Large intestine (tissue), 3 donors: ENCODE measurements around the gene HSD17B1. TPM values are rescaled to one million over a fixed set of nuclear protein-coding genes. Genes with fewer than 3 reads are reported as not detected.
A peak's percentile ranks its signal among the peaks of the same experiment; 100 is the strongest.

Source experiments
- DNase-seq, 2 donors: peaks; one replicate each; pipeline versions ENCODE4 v3.0.0 to v3.0.0-alpha.2; 2013
- H3K27ac ChIP-seq: one replicate; pipeline ENCODE4 v1.5.1; 2013; ENCODE audit warnings: low read length
- H3K27me3 ChIP-seq: 2 replicates; pipeline ENCODE4 v1.6.1; 2013; ENCODE audit warnings: low read length; ENCODE audit not compliant: control insufficient read depth, insufficient read depth
- H3K36me3 ChIP-seq: 2 replicates; pipeline ENCODE4 v1.6.1; 2013; ENCODE audit warnings: low read length; ENCODE audit not compliant: control insufficient read depth, insufficient read depth
- H3K4me1 ChIP-seq: one replicate; pipeline ENCODE4 v1.6.1; 2013; ENCODE audit warnings: low read length; ENCODE audit not compliant: control insufficient read depth, insufficient read depth
- H3K4me3 ChIP-seq: one replicate; pipeline ENCODE4 v1.5.1; 2013; ENCODE audit warnings: low read length
- H3K9me3 ChIP-seq: one replicate; pipeline ENCODE4 v1.6.1; 2013; ENCODE audit warnings: mild to moderate bottlenecking, low read depth, low read length, moderate library complexity; ENCODE audit not compliant: control insufficient read depth
- WGBS: methylation state at CpG from one replicate; pipeline ENCODE4 v1.1.5; 2013; ENCODE audit warnings: low lambda C conversion rate; ENCODE audit not compliant: insufficient coverage; 5-methylcytosine and 5-hydroxymethylcytosine counted together
- polyA plus RNA-seq: library from polyadenylated mRNA; unstranded; fragments of 120-200 nt; gene quantifications from one replicate; pipeline ENCODE4 v1.2.1, GENCODE V29; 2013

HSD17B1 gene
- polyA plus RNA-seq, 1 donor, result 2.1 TPM

- H3K27ac ChIP-seq, result no peak overlapping the region
- H3K4me1 ChIP-seq, result peaks cover 25% of the 10 kb centered on the region
- no peak for DNase-seq
- WGBS, result no CpG with 5 or more reads among the region's 6 CpGs
- H3K27me3 ChIP-seq, result no peaks in the 10 kb centered on the region
- H3K9me3 ChIP-seq, result no peaks in the 10 kb centered on the region
- no peak overlapping the region for H3K4me3 ChIP-seq
- H3K36me3 ChIP-seq, result peaks cover 3% of the 10 kb centered on the region
Measured at GRCh38 chr17:42559075-42559474, 6.4 kb downstream of the HSD17B1 start.

- Histone ChIP-seq H3K9me3 (no peaks in the 10 kb centered on the region), H3K27ac (no peak overlapping the region), H3K27me3 (no peaks in the 10 kb centered on the region), H3K36me3 (peaks cover 15% of the 10 kb centered on the region), H3K4me1 (peaks cover 28% of the 10 kb centered on the region), H3K4me3 (no peak overlapping the region)
- WGBS, result no CpG with 5 or more reads among the region's 3 CpGs
- DNase-seq, result no peak
Measured at GRCh38 chr17:42560246-42560645, 7.5 kb downstream of the HSD17B1 start.

GRCh38 chr17:42561897-42562387 lies 9.2 kb downstream of the HSD17B1 start, which contains the start of gene COASY:
Gene COASY (plus strand): TSS chr17:42562148. CDS start chr17:42562623, 475 bp downstream.
- no CpG with 5 or more reads among the region's 26 CpGs for WGBS
- no peaks in the 10 kb centered on the region for H3K9me3 ChIP-seq
- peak within 1 kb of the TSS; percentile 81 for H3K4me3 ChIP-seq
- H3K27me3 ChIP-seq, result no peaks in the 10 kb centered on the region
- H3K36me3 ChIP-seq, result peaks cover 26% of the 10 kb centered on the region
- DNase-seq, result peak; percentile 95 to 96
- H3K4me1 ChIP-seq, result peaks cover 30% of the 10 kb centered on the region
- peak within 1 kb of the TSS; percentile 85 for H3K27ac ChIP-seq

- no CpG with 5 or more reads among the region's 48 CpGs for WGBS
- Histone ChIP-seq H3K9me3 (no peaks in the 10 kb centered on the region), H3K4me1 (peaks cover 30% of the 10 kb centered on the region), H3K27me3 (no peaks in the 10 kb centered on the region), H3K36me3 (peaks cover 26% of the 10 kb centered on the region), H3K27ac (peak overlapping the region; percentile 85), H3K4me3 (peak overlapping the region; percentile 81)
- DNase-seq, result peak; percentile 35 to 71
Measured at GRCh38 chr17:42562388-42563142, 9.8 kb downstream of the HSD17B1 start.

DNA sequence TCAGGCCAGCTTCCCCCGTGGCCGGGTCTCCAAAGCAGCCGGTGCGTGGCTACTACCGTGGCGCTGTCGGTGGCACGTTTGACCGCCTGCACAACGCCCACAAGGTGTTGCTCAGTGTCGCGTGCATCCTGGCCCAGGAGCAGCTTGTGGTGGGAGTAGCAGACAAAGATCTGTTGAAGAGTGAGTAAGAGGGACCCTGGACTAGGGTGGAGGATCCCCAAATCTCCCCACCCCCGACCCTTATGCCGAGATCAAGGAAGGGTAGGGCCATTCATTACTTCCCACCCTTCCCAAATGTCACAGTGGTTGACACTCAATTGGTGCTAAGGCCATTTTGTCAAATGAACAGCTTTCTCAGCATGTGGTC lies 10.4 kb downstream of the HSD17B1 start:
- no peak for DNase-seq
- Histone ChIP-seq H3K4me3 (peak overlapping the region; percentile 81), H3K27ac (peak overlapping the region; percentile 85), H3K36me3 (peaks cover 26% of the 10 kb centered on the region), H3K9me3 (no peaks in the 10 kb centered on the region), H3K27me3 (no peaks in the 10 kb centered on the region), H3K4me1 (peaks cover 33% of the 10 kb centered on the region)
- no CpG with 5 or more reads among the region's 14 CpGs for WGBS

DNA sequence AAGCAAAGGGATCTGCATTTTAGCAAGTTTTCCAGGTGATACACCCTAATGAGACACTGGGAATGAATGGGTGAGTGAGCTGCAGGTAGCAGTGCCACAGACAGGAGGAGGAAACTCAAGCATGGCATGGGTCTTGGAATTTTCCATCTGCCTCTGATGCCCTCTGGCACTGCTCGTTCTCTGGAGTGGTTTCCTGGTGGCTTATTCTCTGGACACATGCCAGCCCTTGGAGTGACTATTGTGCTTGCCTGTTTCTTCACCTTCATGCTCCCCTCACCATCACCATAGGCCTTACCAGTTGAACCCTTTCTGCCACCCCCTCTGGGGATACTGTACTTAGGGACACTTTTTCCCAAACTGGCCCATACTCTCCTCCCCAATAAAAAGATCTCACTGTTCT lies 10.8 kb downstream of the HSD17B1 start:
- peaks cover 28% of the 10 kb centered on the region for H3K36me3 ChIP-seq
- no peak overlapping the region for H3K27ac ChIP-seq
- DNase-seq, result no peak
- H3K4me1 ChIP-seq, result peaks cover 38% of the 10 kb centered on the region
- no peaks in the 10 kb centered on the region for H3K27me3 ChIP-seq
- H3K9me3 ChIP-seq, result no peaks in the 10 kb centered on the region
- no CpG with 5 or more reads among the region's 1 CpG for WGBS
- peak overlapping the region; percentile 81 for H3K4me3 ChIP-seq

DNA sequence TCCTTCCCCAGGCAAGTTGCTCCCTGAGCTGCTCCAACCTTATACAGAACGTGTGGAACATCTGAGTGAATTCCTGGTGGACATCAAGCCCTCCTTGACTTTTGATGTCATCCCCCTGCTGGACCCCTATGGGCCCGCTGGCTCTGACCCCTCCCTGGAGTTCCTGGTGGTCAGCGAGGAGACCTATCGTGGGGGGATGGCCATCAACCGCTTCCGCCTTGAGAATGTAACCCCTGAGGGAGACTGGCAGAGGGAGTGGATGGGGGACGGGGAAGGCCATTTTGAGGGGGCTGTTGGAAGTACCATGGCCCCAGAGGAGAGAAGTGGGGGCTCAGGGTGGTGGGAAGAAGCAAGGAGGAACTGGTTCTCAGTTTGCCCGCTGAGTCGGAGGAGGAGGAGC lies 11.2 kb downstream of the HSD17B1 start:
- no peaks in the 10 kb centered on the region for H3K27me3 ChIP-seq
- H3K27ac ChIP-seq, result no peak overlapping the region
- H3K36me3 ChIP-seq, result peaks cover 32% of the 10 kb centered on the region
- DNase-seq, result no peak
- no peaks in the 10 kb centered on the region for H3K9me3 ChIP-seq
- peaks cover 42% of the 10 kb centered on the region for H3K4me1 ChIP-seq
- H3K4me3 ChIP-seq, result no peak overlapping the region
- WGBS, result no CpG with 5 or more reads among the region's 9 CpGs

DNA sequence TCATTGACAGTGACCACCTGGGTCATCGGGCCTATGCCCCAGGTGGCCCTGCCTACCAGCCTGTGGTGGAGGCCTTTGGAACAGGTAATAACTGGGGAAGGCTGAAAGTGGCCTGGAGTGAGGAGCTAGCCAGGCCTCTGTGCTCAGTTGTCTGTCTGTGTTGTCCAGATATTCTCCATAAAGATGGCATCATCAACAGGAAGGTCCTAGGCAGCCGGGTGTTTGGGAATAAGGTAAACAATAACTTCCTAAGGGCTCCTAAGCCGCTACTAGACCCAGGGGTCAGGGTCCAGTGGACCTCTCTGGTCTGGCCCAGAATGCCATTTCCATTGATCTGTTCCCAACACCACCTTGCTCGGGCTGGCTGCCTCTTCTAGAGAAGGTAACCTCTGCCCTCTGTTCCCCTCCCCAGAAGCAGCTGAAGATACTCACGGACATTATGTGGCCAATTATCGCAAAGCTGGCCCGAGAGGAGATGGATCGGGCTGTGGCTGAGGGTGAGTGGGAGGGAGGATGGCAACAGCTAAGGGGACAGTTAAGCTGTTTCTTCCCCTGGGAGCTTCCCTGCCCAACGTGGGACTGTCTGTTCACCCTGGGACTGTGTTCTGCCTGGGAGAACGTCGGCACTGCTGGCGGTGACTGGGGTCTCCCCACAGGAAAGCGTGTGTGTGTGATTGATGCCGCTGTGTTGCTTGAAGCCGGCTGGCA lies 12.2 kb downstream of the HSD17B1 start:
- no peak for DNase-seq

GRCh38 chr17:42565523-42566214 lies 12.9 kb downstream of the HSD17B1 start:
- H3K4me1 ChIP-seq, result peaks cover 47% of the 10 kb centered on the region

More for the DNA sequence above, 12.2 kb downstream of the HSD17B1 start:
- H3K27me3 ChIP-seq, result no peaks in the 10 kb centered on the region
- no peaks in the 10 kb centered on the region for H3K9me3 ChIP-seq
- H3K36me3 ChIP-seq, result peaks cover 42% of the 10 kb centered on the region
- no peak overlapping the region for H3K4me3 ChIP-seq
- WGBS, result no CpG with 5 or more reads among the region's 15 CpGs
- peaks cover 47% of the 10 kb centered on the region for H3K4me1 ChIP-seq
- no peak overlapping the region for H3K27ac ChIP-seq

DNA sequence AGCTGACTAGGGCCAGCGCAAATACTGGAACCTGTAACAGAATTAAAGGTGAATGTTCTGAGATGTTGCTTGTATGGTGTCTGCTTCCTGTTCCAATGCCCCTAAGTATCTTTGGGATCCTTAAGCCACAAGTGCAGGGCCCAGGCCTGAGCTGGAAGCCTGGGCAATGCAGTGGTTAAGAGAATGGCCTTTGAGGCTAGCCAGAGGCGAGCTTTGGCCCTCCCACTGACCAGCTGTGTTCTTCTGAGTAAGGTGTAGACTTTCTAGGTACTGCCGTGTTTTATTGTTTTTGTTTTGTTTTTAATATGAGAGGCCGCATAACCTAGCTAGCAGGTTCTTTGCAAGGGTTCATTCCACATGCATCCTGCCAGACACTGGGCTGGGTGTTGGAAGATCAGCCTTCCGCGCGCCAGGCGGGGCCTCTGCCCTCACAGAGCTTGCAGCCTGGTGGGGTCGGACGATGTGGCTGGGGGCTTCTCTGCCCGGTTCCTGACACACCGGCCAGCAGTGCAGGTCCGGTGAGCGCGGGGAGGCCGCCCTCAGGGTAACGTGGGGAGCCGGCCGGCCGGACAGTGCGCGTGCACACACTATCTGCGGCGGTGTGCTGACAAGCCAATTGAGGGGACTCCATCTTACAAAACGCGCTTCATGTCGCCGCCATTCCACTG lies 13.6 kb downstream of the HSD17B1 start:
- Histone ChIP-seq H3K27me3 (no peaks in the 10 kb centered on the region), H3K4me3 (peak overlapping the region; percentile 88), H3K4me1 (peaks cover 46% of the 10 kb centered on the region), H3K9me3 (no peaks in the 10 kb centered on the region), H3K27ac (peak overlapping the region; percentile 91), H3K36me3 (peaks cover 53% of the 10 kb centered on the region)
- WGBS, result no CpG with 5 or more reads among the region's 28 CpGs
- DNase-seq, result no peak

More at GRCh38 chr17:42565523-42566214, 12.9 kb downstream of the HSD17B1 start:
- DNase-seq, result no peak
- no CpG with 5 or more reads among the region's 16 CpGs for whole genome bisulfite sequencing
- no peak overlapping the region for H3K27ac ChIP-seq
- no peaks in the 10 kb centered on the region for H3K9me3 ChIP-seq
- H3K27me3 ChIP-seq, result no peaks in the 10 kb centered on the region
- no peak overlapping the region for H3K4me3 ChIP-seq
- H3K36me3 ChIP-seq, result peaks cover 47% of the 10 kb centered on the region
